SK-N-SH (cell line): ENCODE measurements around the gene CATSPER4. TPM values are rescaled to one million over a fixed set of nuclear protein-coding genes. Genes with fewer than 3 reads are reported as not detected.
A peak's percentile ranks its signal among the peaks of the same experiment; 100 is the strongest.

Experiments used
- CTCF ChIA-PET: fragments of 300-600, 350-600 bp; formaldehyde crosslinking; extraction: SDS; loops from one replicate; lab custom pipeline; 2021; lab: Yijun Ruan, JAX
- POLR2A ChIA-PET: fragments of 350-600 bp; sonication (Branson Sonifier 250); formaldehyde crosslinking; extraction: SDS; loops from one replicate; lab custom pipeline; 2020; ENCODE audit warnings: antibody characterized with exemption, inconsistent platforms; lab: Yijun Ruan, JAX
- DNase-seq: peaks from one replicate; pipeline ENCODE4 v3.0.0; 2012
- H2AFZ ChIP-seq: fragments of 200-600 bp; sonication (generic); 2 replicates; pipeline ENCODE4 v1.8.1; 2016; ENCODE audit warnings: antibody characterized with exemption, mild to moderate bottlenecking, low read depth
- H3F3A ChIP-seq: fragments of 200-600 bp; sonication (generic); replicated peaks from 2 replicates; pipeline ENCODE3; 2016; ENCODE audit warnings: antibody characterized with exemption, mild to moderate bottlenecking; ENCODE audit not compliant: insufficient read depth
- H3K27ac ChIP-seq, 2 experiments: fragments of 200-500 bp in 1 of 2; fragments of 200-600 bp in 1 of 2; sonication (Bioruptor generic) in 1 of 2; sonication (generic), shearing (Covaris generic) in 1 of 2; 2 replicates each; pipeline versions ENCODE4 v1.5.1 to v1.6.1; 2014 to 2016; ENCODE audit warnings: low read depth in 2 of 2, inconsistent platforms in 1 of 2, low read length in 1 of 2, mild to moderate bottlenecking in 1 of 2, mixed read lengths in 1 of 2
- H3K27me3 ChIP-seq: fragments of 200-600 bp; sonication (generic), shearing (Covaris generic); 2 replicates; pipeline ENCODE4 v1.6.1; 2016; ENCODE audit warnings: mixed run types; ENCODE audit not compliant: insufficient read depth
- H3K36me3 ChIP-seq, 2 experiments: fragments of 200-500 bp in 1 of 2; fragments of 200-600 bp in 1 of 2; sonication (Bioruptor generic) in 1 of 2; sonication (generic) in 1 of 2; replicated peaks in 1 of 2; 2 replicates each; pipeline versions ENCODE3 to v1.5.1; 2014 to 2016; ENCODE audit warnings: low read length in 1 of 2, mild to moderate bottlenecking in 1 of 2; ENCODE audit not compliant: insufficient read depth in 2 of 2, control insufficient read depth in 1 of 2
- H3K4me1 ChIP-seq, 2 experiments: fragments of 200-500 bp in 1 of 2; fragments of 200-600 bp in 1 of 2; sonication (Bioruptor generic) in 1 of 2; sonication (generic), shearing (Covaris generic) in 1 of 2; 2 replicates each; pipeline versions ENCODE4 v1.5.1 to v1.6.1; 2014 to 2016; ENCODE audit warnings: low read depth in 1 of 2, low read length in 1 of 2, mixed run types in 1 of 2; ENCODE audit not compliant: insufficient read depth in 2 of 2, control insufficient read depth in 1 of 2
- H3K4me2 ChIP-seq: fragments of 200-600 bp; sonication (generic), shearing (Covaris generic); 2 replicates; pipeline ENCODE4 v1.6.1; 2017; ENCODE audit warnings: mixed run types
- H3K4me3 ChIP-seq, 2 experiments: fragments of 200-500 bp in 1 of 2; fragments of 200-600 bp in 1 of 2; sonication (Bioruptor generic) in 1 of 2; sonication (generic), shearing (Covaris generic) in 1 of 2; 2 replicates each; pipeline versions ENCODE4 v1.5.1 to v1.8.1; 2014 to 2016; ENCODE audit warnings: low read depth in 2 of 2, inconsistent platforms in 1 of 2, low read length in 1 of 2, mild to moderate bottlenecking in 1 of 2, mixed read lengths in 1 of 2, moderate library complexity in 1 of 2
- H3K79me2 ChIP-seq: fragments of 200-600 bp; sonication (generic); 2 replicates; pipeline ENCODE4 v1.8.1; 2017; ENCODE audit warnings: mild to moderate bottlenecking; ENCODE audit not compliant: insufficient read depth
- H3K9ac ChIP-seq: fragments of 200-600 bp; sonication (generic); 2 replicates; pipeline ENCODE4 v1.6.1; 2017; ENCODE audit warnings: mixed run types
- H3K9me2 ChIP-seq: fragments of 200-600 bp; sonication (generic); 2 replicates; pipeline ENCODE4 v1.6.1; 2017; ENCODE audit warnings: mixed run types
- H3K9me3 ChIP-seq: fragments of 200-600 bp; sonication (generic); 2 replicates; pipeline ENCODE4 v1.6.1; 2017; ENCODE audit warnings: mixed run types, mild to moderate bottlenecking, moderate library complexity
- H4K20me1 ChIP-seq: fragments of 200-600 bp; sonication (generic); 2 replicates; pipeline ENCODE4 v1.6.1; 2017; ENCODE audit warnings: mild to moderate bottlenecking, mixed run types; ENCODE audit not compliant: insufficient read depth
- CHD2 ChIP-seq: fragments of 150-350 bp; IDR thresholded peaks from 2 replicates; pipeline ENCODE4 v1.6.1; 2018; ENCODE audit warnings: low read length; ENCODE audit not compliant: partially characterized antibody
- CTCF ChIP-seq: fragments of 200-600 bp; sonication (generic); IDR thresholded peaks from 2 replicates; pipeline ENCODE4 v1.6.1; 2017; ENCODE audit warnings: antibody characterized with exemption, mild to moderate bottlenecking, moderate library complexity
- ELF1 ChIP-seq: IDR thresholded peaks from 2 replicates; pipeline ENCODE4 v1.4.0; 2012
- FOSL2 ChIP-seq: IDR thresholded peaks from 2 replicates; pipeline ENCODE4 v1.4.0; 2012; ENCODE audit warnings: low read depth, mild to moderate bottlenecking, moderate library complexity, borderline replicate concordance
- FOXJ3 ChIP-seq: sonication (generic); formaldehyde crosslinking; IDR thresholded peaks from 2 replicates; pipeline ENCODE4 v1.5.1; 2020; ENCODE audit warnings: mild to moderate bottlenecking, missing genetic modification reagents
- FOXM1 ChIP-seq: IDR thresholded peaks from 2 replicates; pipeline ENCODE4 v1.4.0; 2012; ENCODE audit warnings: low read depth, mild to moderate bottlenecking
- GABPA ChIP-seq: IDR thresholded peaks from 2 replicates; pipeline ENCODE4 v1.4.0; 2012; ENCODE audit warnings: low read depth, mild to moderate bottlenecking
- GATA2 ChIP-seq: sonication (generic); formaldehyde crosslinking; IDR thresholded peaks from 2 replicates; pipeline ENCODE4 v1.5.0; 2020; ENCODE audit warnings: mild to moderate bottlenecking, missing genetic modification reagents
- IRF3 ChIP-seq: fragments of 150-350 bp; IDR thresholded peaks from 2 replicates; pipeline ENCODE4 v1.6.1; 2016; ENCODE audit warnings: mild to moderate bottlenecking, low read depth, low read length
- JUND ChIP-seq: IDR thresholded peaks from 2 replicates; pipeline ENCODE4 v1.4.0; 2012
- MAX ChIP-seq: IDR thresholded peaks from 2 replicates; pipeline ENCODE4 v1.4.0; 2012; ENCODE audit warnings: low read depth
- MXI1 ChIP-seq: IDR thresholded peaks from 2 replicates; pipeline ENCODE4 v1.6.1; 2012; ENCODE audit warnings: mild to moderate bottlenecking, low read depth, low read length, improper control_type of control experiment
- NFIC ChIP-seq: IDR thresholded peaks from 2 replicates; pipeline ENCODE4 v1.4.0; 2012; ENCODE audit warnings: borderline replicate concordance
- NRF1 ChIP-seq: IDR thresholded peaks from 2 replicates; pipeline ENCODE4 v1.6.1; 2012; ENCODE audit warnings: low read depth, mild to moderate bottlenecking, low read length
- PBX3 ChIP-seq: IDR thresholded peaks from 2 replicates; pipeline ENCODE4; 2012
- POLR2AphosphoS5 ChIP-seq: IDR thresholded peaks from 2 replicates; pipeline ENCODE4 v1.6.1; 2012; ENCODE audit warnings: low read depth, low read length
- RAD21 ChIP-seq: IDR thresholded peaks from 2 replicates; pipeline ENCODE4 v1.6.1; 2012; ENCODE audit warnings: mild to moderate bottlenecking, low read length
- RCOR1 ChIP-seq: fragments of 150-350 bp; IDR thresholded peaks from 2 replicates; pipeline ENCODE4 v1.6.1; 2017; ENCODE audit warnings: antibody characterized with exemption, low read length
- REST ChIP-seq: IDR thresholded peaks from 2 replicates; pipeline ENCODE4 v1.6.1; 2012; ENCODE audit warnings: mild to moderate bottlenecking, low read depth, low read length, moderate library complexity
- RFX5 ChIP-seq: IDR thresholded peaks from 2 replicates; pipeline ENCODE4 v1.6.1; 2012; ENCODE audit warnings: mild to moderate bottlenecking, improper control_type of control experiment, low read length
- SIN3A ChIP-seq: IDR thresholded peaks from 2 replicates; pipeline ENCODE4 v1.6.1; 2012; ENCODE audit warnings: low read depth, mild to moderate bottlenecking, low read length, moderate library complexity, borderline replicate concordance
- YY1 ChIP-seq: IDR thresholded peaks from 2 replicates; pipeline ENCODE4 v1.4.0; 2012; ENCODE audit warnings: low read depth, mild to moderate bottlenecking
- ZBTB33 ChIP-seq: IDR thresholded peaks from 2 replicates; pipeline ENCODE4 v1.4.0; 2012; ENCODE audit warnings: low read depth, borderline replicate concordance
- WGBS: methylation state at CpG from one replicate; pipeline ENCODE4 v1.1.6; 2017; ENCODE audit warnings: low lambda C conversion rate; 5-methylcytosine and 5-hydroxymethylcytosine counted together
- polyA plus RNA-seq, 3 experiments: library from polyadenylated mRNA; depleted of rRNA; stranded (reverse); fragments of >200 nt; gene quantifications; 2 replicates each; pipeline ENCODE4 v1.2.3, GENCODE V29; 2012

The CATSPER4 gene
- polyA plus RNA-seq, 1 of the 3 experiments (the other 2 are of a cell fraction) = not detected

GRCh38 chr1:26233903-26234643 is 43.7 kb downstream of the CATSPER4 start, which contains the start of gene CEP85:
Gene CEP85, plus strand, starts transcription at chr1:26234200. Its CDS starts 5,584 bp downstream, at chr1:26239784.
- peak within 1 kb of the TSS; percentile 92 for H3K4me2 ChIP-seq
- WGBS = under 1% methylated on average over 24 of the region's 73 CpGs
- H3K9me3 ChIP-seq = no peaks in the 10 kb centered on the region
- H3K4me3 ChIP-seq = peak within 1 kb of the TSS; percentile 86 to 99
- ChIA-PET POLR2A (interaction anchor here (0.6 to 1.0 kb wide), 4 partner anchors 64 to 199 kb away, joined by 3 to 4 read pairs (median 3); partner anchors contain the start of gene ZNF593), CTCF (interaction anchor here (0.5 to 3.3 kb wide), 52 partner anchors 9 to 364 kb away, joined by 3 to 28 read pairs (median 4); partner anchors contain the start of genes C1orf232, CD52, CNKSR1 and SH3BGRL3)
- peak within 1 kb of the TSS; percentile 72 to 86 for H3K27ac ChIP-seq
- H3K4me1 ChIP-seq = peaks cover 6 to 10% of the 10 kb centered on the region in 2 experiments; a peak in 2 of 4 replicates
- H3K9me2 ChIP-seq = no peaks in the 10 kb centered on the region
- H3F3A ChIP-seq = peaks cover 3% of the 10 kb centered on the region
- H3K79me2 ChIP-seq = peaks cover 48% of the 10 kb centered on the region
- H3K27me3 ChIP-seq = no peaks in the 10 kb centered on the region
- H2AFZ ChIP-seq = peak within 1 kb of the TSS; percentile 98
- no peaks in the 10 kb centered on the region for H4K20me1 ChIP-seq
- peak; percentile 99 for DNase-seq
- no peaks in the 10 kb centered on the region for H3K36me3 ChIP-seq
- H3K9ac ChIP-seq = peak within 1 kb of the TSS; percentile 84
- TF ChIP-seq ELF1 = no peak
- no peak for TF ChIP-seq GABPA
- no peak for TF ChIP-seq GATA2 (CRISPR knock-in tag)
- TF ChIP-seq MXI1 = peak; percentile 91
- peak; percentile 73 for TF ChIP-seq MAX
- TF ChIP-seq POLR2AphosphoS5 = peak; percentile 92
- no peak for TF ChIP-seq RCOR1
- TF ChIP-seq RAD21 = peak; percentile 69
- no peak for TF ChIP-seq FOSL2
- TF ChIP-seq FOXM1 = no peak
- TF ChIP-seq RFX5 = peak; percentile 73; the same call in 1 of the 2 replicates
- TF ChIP-seq ZBTB33 = no peak
- TF ChIP-seq CTCF = peak; percentile 83
- no peak for TF ChIP-seq PBX3
- no peak for TF ChIP-seq NFIC
- peak; percentile 85 for TF ChIP-seq NRF1
- no peak for TF ChIP-seq FOXJ3 (CRISPR knock-in tag)
- TF ChIP-seq REST = no peak; the same call in 1 of the 2 replicates
- peak; percentile 49; the same call in 1 of the 2 replicates for TF ChIP-seq SIN3A
- no peak for TF ChIP-seq YY1
- TF ChIP-seq CHD2 = peak; percentile 30
- no peak for TF ChIP-seq JUND
- peak; percentile 53 for TF ChIP-seq IRF3
